Neural cell (in vitro differentiated cells): Measurements from ENCODE around the gene SLCO2A1. TPM values are rescaled to one million over a fixed set of nuclear protein-coding genes. Genes with fewer than 3 reads are reported as not detected.

Experiments
- H2AFZ ChIP-seq: fragments of 200-600, 300-800 bp; sonication (generic), shearing (Covaris generic); 2 replicates; pipeline ENCODE4 v1.6.0; 2014; ENCODE audit warnings: low read depth, mild to moderate bottlenecking, antibody characterized with exemption, low read length, moderate library complexity
- H3F3A ChIP-seq: fragments of 200-600 bp; shearing (Covaris generic); 2 replicates; pipeline ENCODE4 v1.6.1; 2016; ENCODE audit warnings: mild to moderate bottlenecking, moderate library complexity, mixed read lengths, antibody characterized with exemption, low read length; ENCODE audit not compliant: insufficient read depth, poor library complexity, severe bottlenecking
- H3K27ac ChIP-seq: fragments of 200-600, 300-800 bp; sonication (generic), shearing (Covaris generic); 2 replicates; pipeline ENCODE4 v1.5.1; 2014; ENCODE audit warnings: mild to moderate bottlenecking, low read length, moderate library complexity
- H3K27me3 ChIP-seq: fragments of 300-800, 200-600 bp; sonication (generic), shearing (Covaris generic); 2 replicates; pipeline ENCODE4 v1.6.0; 2014; ENCODE audit warnings: mild to moderate bottlenecking, low read depth, low read length, moderate library complexity; ENCODE audit not compliant: insufficient read depth
- H3K36me3 ChIP-seq: fragments of 300-800, 200-600 bp; sonication (generic), shearing (Covaris generic); 2 replicates; pipeline ENCODE4 v1.5.1; 2014; ENCODE audit warnings: mild to moderate bottlenecking, antibody characterized with exemption, low read length, moderate library complexity; ENCODE audit not compliant: insufficient read depth
- H3K4me2 ChIP-seq: fragments of 300-800, 200-600 bp; sonication (generic), shearing (Covaris generic); 2 replicates; pipeline ENCODE4 v1.6.0; 2014; ENCODE audit warnings: mild to moderate bottlenecking, low read length
- H3K4me3 ChIP-seq: fragments of 300-800, 200-600 bp; sonication (generic), shearing (Covaris generic); 2 replicates; pipeline ENCODE4 v1.5.1; 2014; ENCODE audit warnings: mild to moderate bottlenecking, low read length, moderate library complexity
- H3K79me2 ChIP-seq: fragments of 200-600 bp; shearing (Covaris generic); replicated peaks from 2 replicates; pipeline ENCODE4 v1.6.0; 2014; ENCODE audit warnings: mild to moderate bottlenecking, low read length, moderate library complexity; ENCODE audit not compliant: insufficient read depth
- H3K9ac ChIP-seq: fragments of 300-800, 200-600 bp; sonication (generic), shearing (Covaris generic); 2 replicates; pipeline ENCODE4 v1.6.1; 2016; ENCODE audit warnings: mild to moderate bottlenecking, low read length, mixed read lengths
- H3K9me2 ChIP-seq: fragments of 200-600 bp; shearing (Covaris generic); 2 replicates; pipeline ENCODE4 v1.6.1; 2016; ENCODE audit warnings: mild to moderate bottlenecking, low read length, mixed read lengths; ENCODE audit not compliant: insufficient read depth
- H3K9me3 ChIP-seq: fragments of 200-600, 300-800 bp; sonication (generic), shearing (Covaris generic); 2 replicates; pipeline ENCODE4 v1.6.1; 2016; ENCODE audit warnings: mild to moderate bottlenecking, mixed run types, low read length, moderate library complexity, mixed read lengths
- H4K20me1 ChIP-seq: fragments of 200-600 bp; shearing (Covaris generic); 2 replicates; pipeline ENCODE4 v1.6.1; 2016; ENCODE audit warnings: mild to moderate bottlenecking, mixed run types; ENCODE audit not compliant: insufficient read depth
- EP300 ChIP-seq: fragments of 450-650 bp; conservative IDR thresholded peaks from 2 replicates; pipeline ENCODE4 v1.6.1; 2014; ENCODE audit warnings: antibody characterized with exemption, mild to moderate bottlenecking, moderate library complexity; ENCODE audit not compliant: poor library complexity, severe bottlenecking
- EZH2 ChIP-seq: fragments of 200-600, 300-800 bp; shearing (Covaris generic), sonication (generic); IDR thresholded peaks from 2 replicates; pipeline ENCODE4 v1.6.1; 2014; ENCODE audit warnings: antibody characterized with exemption, low read length, borderline replicate concordance, mild to moderate bottlenecking; ENCODE audit not compliant: insufficient read depth, poor library complexity, severe bottlenecking
- MXI1 ChIP-seq: fragments of 450-650 bp; conservative IDR thresholded peaks from 2 replicates; pipeline ENCODE4 v1.6.1; 2014; ENCODE audit warnings: antibody characterized with exemption, mild to moderate bottlenecking; ENCODE audit not compliant: poor library complexity, severe bottlenecking
- POLR2AphosphoS5 ChIP-seq: IDR thresholded peaks from 2 replicates; pipeline ENCODE4 v1.6.1; 2012
- RAD21 ChIP-seq: fragments of 450-650 bp; conservative IDR thresholded peaks from 2 replicates; pipeline ENCODE4 v1.6.1; 2014; ENCODE audit warnings: antibody characterized with exemption, mild to moderate bottlenecking, moderate library complexity
- SMC3 ChIP-seq: fragments of 450-650 bp; conservative IDR thresholded peaks from 2 replicates; pipeline ENCODE4 v1.6.1; 2014; ENCODE audit warnings: antibody characterized with exemption, mild to moderate bottlenecking, moderate library complexity; ENCODE audit not compliant: poor library complexity
- TAF1 ChIP-seq: IDR thresholded peaks from 2 replicates; pipeline ENCODE4 v1.6.1; 2012; ENCODE audit warnings: low read depth
- polyA plus RNA-seq: library from polyadenylated mRNA; depleted of rRNA; stranded (reverse); fragments of >200 nt; gene quantifications from 2 replicates; pipeline ENCODE4 v1.2.3, GENCODE V29; 2014
- TF ChIP-seq, protein P1 (sequence below): IDR thresholded peaks from 2 replicates; pipeline ENCODE4 v1.6.1; 2012; ENCODE audit warnings: borderline replicate concordance
- TF ChIP-seq, protein P2 (sequence below): fragments of 450-650 bp; IDR thresholded peaks from 2 replicates; pipeline ENCODE4 v1.5.1; 2014; ENCODE audit warnings: antibody characterized with exemption, mild to moderate bottlenecking, moderate library complexity; ENCODE audit not compliant: poor library complexity, severe bottlenecking

Gene SLCO2A1
- polyA plus RNA-seq, 1 donor from 2014 or later: not detected

DNA sequence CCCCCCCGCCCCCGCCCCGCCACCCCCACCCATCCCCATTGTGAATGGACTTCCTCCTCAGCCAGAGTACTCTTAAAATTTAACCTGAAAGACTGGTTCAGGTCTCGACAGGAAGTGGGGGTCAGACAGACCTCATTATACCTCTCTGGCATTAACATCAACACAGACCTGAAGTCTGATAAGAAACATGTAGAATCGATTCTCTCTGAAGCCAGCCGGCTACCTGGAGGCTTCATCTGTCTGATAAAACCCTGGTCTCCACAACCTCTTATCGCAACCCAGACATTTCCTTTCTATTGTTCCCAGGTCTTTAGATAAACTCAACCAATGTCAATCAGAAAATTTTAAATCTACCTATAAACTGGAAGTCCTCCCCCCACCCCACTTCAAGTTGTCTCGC is 42.6 kb downstream of the SLCO2A1 start:
- Histone ChIP-seq H4K20me1 (no peaks in the 10 kb centered on the region), H3K9ac (no peak overlapping the region), H3K9me3 (no peaks in the 10 kb centered on the region), H3K27me3 (no peaks in the 10 kb centered on the region), H3K27ac (no peak overlapping the region), H3K36me3 (no peaks in the 10 kb centered on the region), H3K9me2 (no peaks in the 10 kb centered on the region), H2AFZ (no peak overlapping the region), H3K79me2 (no peaks in the 10 kb centered on the region), H3K4me2 (no peak overlapping the region), H3F3A (no peaks in the 10 kb centered on the region), H3K4me3 (no peak overlapping the region)
- TF ChIP-seq POLR2AphosphoS5 (no peak), SMC3 (no peak), RAD21 (no peak), EP300 (no peak), EZH2 (no peak), MXI1 (no peak), TAF1 (no peak)
- TF ChIP-seq, protein P1, sequence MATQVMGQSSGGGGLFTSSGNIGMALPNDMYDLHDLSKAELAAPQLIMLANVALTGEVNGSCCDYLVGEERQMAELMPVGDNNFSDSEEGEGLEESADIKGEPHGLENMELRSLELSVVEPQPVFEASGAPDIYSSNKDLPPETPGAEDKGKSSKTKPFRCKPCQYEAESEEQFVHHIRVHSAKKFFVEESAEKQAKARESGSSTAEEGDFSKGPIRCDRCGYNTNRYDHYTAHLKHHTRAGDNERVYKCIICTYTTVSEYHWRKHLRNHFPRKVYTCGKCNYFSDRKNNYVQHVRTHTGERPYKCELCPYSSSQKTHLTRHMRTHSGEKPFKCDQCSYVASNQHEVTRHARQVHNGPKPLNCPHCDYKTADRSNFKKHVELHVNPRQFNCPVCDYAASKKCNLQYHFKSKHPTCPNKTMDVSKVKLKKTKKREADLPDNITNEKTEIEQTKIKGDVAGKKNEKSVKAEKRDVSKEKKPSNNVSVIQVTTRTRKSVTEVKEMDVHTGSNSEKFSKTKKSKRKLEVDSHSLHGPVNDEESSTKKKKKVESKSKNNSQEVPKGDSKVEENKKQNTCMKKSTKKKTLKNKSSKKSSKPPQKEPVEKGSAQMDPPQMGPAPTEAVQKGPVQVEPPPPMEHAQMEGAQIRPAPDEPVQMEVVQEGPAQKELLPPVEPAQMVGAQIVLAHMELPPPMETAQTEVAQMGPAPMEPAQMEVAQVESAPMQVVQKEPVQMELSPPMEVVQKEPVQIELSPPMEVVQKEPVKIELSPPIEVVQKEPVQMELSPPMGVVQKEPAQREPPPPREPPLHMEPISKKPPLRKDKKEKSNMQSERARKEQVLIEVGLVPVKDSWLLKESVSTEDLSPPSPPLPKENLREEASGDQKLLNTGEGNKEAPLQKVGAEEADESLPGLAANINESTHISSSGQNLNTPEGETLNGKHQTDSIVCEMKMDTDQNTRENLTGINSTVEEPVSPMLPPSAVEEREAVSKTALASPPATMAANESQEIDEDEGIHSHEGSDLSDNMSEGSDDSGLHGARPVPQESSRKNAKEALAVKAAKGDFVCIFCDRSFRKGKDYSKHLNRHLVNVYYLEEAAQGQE: no peak
- TF ChIP-seq, protein P2, sequence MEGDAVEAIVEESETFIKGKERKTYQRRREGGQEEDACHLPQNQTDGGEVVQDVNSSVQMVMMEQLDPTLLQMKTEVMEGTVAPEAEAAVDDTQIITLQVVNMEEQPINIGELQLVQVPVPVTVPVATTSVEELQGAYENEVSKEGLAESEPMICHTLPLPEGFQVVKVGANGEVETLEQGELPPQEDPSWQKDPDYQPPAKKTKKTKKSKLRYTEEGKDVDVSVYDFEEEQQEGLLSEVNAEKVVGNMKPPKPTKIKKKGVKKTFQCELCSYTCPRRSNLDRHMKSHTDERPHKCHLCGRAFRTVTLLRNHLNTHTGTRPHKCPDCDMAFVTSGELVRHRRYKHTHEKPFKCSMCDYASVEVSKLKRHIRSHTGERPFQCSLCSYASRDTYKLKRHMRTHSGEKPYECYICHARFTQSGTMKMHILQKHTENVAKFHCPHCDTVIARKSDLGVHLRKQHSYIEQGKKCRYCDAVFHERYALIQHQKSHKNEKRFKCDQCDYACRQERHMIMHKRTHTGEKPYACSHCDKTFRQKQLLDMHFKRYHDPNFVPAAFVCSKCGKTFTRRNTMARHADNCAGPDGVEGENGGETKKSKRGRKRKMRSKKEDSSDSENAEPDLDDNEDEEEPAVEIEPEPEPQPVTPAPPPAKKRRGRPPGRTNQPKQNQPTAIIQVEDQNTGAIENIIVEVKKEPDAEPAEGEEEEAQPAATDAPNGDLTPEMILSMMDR: no peak

DNA sequence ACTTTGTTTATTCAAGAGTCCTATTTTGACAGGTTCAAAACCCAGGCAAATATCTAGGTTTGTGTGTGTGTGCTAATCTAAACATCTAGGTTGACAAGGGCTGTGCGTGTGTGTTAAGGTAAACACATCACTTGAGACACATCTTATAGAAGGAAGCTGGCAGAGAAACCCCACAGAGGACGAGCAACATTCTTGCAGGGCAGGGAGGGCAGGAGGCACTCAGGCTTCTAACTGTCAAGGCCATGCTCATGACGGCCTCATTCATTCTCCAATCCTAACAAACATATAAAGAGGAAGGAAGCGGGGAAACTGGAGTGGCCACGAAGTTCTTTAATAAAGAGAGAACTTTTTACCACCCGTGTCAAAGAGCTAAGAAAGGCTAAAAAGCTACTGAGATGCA is 43.4 kb downstream of the SLCO2A1 start:
- Histone ChIP-seq H3F3A (no peaks in the 10 kb centered on the region), H3K4me3 (no peak overlapping the region), H3K36me3 (no peaks in the 10 kb centered on the region), H3K27me3 (no peaks in the 10 kb centered on the region), H4K20me1 (no peaks in the 10 kb centered on the region), H3K9ac (no peak overlapping the region), H3K4me2 (no peak overlapping the region), H3K27ac (no peak overlapping the region), H3K9me2 (no peaks in the 10 kb centered on the region), H3K9me3 (no peaks in the 10 kb centered on the region), H3K79me2 (no peaks in the 10 kb centered on the region), H2AFZ (no peak overlapping the region)
- TF ChIP-seq MXI1 (no peak), EZH2 (no peak), SMC3 (no peak)
- TF ChIP-seq, protein P1: no peak
